HG03175 (cell line): Measurements from ENCODE around the gene ASS1.
"Not testable (repeated sequence)": the region's sequence is repeated elsewhere in the genome, so short reads cannot be mapped to it uniquely, and the experiment has no call there.

ENCODE experiments used
- ATAC-seq: cut with Tn5 transposase; IDR thresholded peaks from one replicate; pipeline ENCODE4 v1.9.1; 2021; ENCODE audit warnings: mild to moderate bottlenecking, moderate library complexity; ENCODE audit not compliant: unreplicated experiment

Gene ASS1

GRCh38 chr9:130433168-130433946 is 11.4 kb upstream of the ASS1 start:
- no peak for ATAC-seq

GRCh38 chr9:130433947-130434262 is 10.9 kb upstream of the ASS1 start:
- ATAC-seq = no peak

- not testable (repeated sequence) for ATAC-seq
These were observed 10.1 kb upstream of the ASS1 start for GRCh38 chr9:130434656-130435055.

- ATAC-seq = no peak
These were observed 7.6 kb upstream of the ASS1 start for GRCh38 chr9:130437011-130437789.

- ATAC-seq = no peak
These were observed 6.3 kb upstream of the ASS1 start for GRCh38 chr9:130438382-130438981.

- no peak for ATAC-seq
These were observed 3.7 kb upstream of the ASS1 start for GRCh38 chr9:130441031-130441430.

GRCh38 chr9:130442746-130443455 is 1.9 kb upstream of the ASS1 start:
- no peak for ATAC-seq

- no peak for ATAC-seq
These were observed 1.3 kb upstream of the ASS1 start for GRCh38 chr9:130443456-130443801.

GRCh38 chr9:130443840-130444492 is 795 bp upstream of the ASS1 start:
- ATAC-seq = no peak

GRCh38 chr9:130445268-130445983 is 665 bp downstream of the ASS1 start:
- no peak for ATAC-seq

- ATAC-seq = no peak
These were observed 1.5 kb downstream of the ASS1 start for GRCh38 chr9:130446101-130446861.

GRCh38 chr9:130447193-130447816 is 2.5 kb downstream of the ASS1 start:
- no peak for ATAC-seq

- ATAC-seq = no peak
These were observed 3.4 kb downstream of the ASS1 start for GRCh38 chr9:130448035-130448624.

- ATAC-seq = no peak
These were observed 4.2 kb downstream of the ASS1 start for GRCh38 chr9:130448771-130449603.

GRCh38 chr9:130450344-130451003 is 5.7 kb downstream of the ASS1 start:
- ATAC-seq = no peak

- no peak for ATAC-seq
These were observed 6.2 kb downstream of the ASS1 start for GRCh38 chr9:130451004-130451390.
